Peyer's patch (tissue), 4 donors: ENCODE data around the gene ROBO2. TPM values are rescaled to one million over a fixed set of nuclear protein-coding genes. Genes with fewer than 3 reads are reported as not detected.

Experiments
- DNase-seq, 3 donors: peaks; one replicate each; pipeline ENCODE4 v3.0.0-alpha.2; 2017 to 2019
- H3K27ac ChIP-seq, 4 donors: fragments of 200-600 bp; sonication (generic); one replicate each; pipeline ENCODE4 v1.5.1; 2016 to 2019
- H3K27me3 ChIP-seq, 2 donors: fragments of 200-600 bp; sonication (generic); one replicate each; pipeline ENCODE4 v1.5.1; 2019
- H3K36me3 ChIP-seq, 3 donors: fragments of 200-600 bp; sonication (generic); one replicate each; pipeline ENCODE4 v1.5.1; 2016 to 2019
- H3K4me1 ChIP-seq, 4 donors: fragments of 200-600 bp; sonication (generic); one replicate each; pipeline ENCODE4 v1.5.1; 2016 to 2019
- H3K4me3 ChIP-seq, 4 donors: fragments of 200-600 bp; sonication (generic); 1 replicate in 3 of 4; 2 replicates in 1 of 4; pipeline ENCODE4 v1.5.1; 2016 to 2019; ENCODE audit warnings: mild to moderate bottlenecking in 1 of 4
- H3K9me3 ChIP-seq, 4 donors: fragments of 200-600 bp; sonication (generic); one replicate each; pipeline ENCODE4 v1.5.1; 2016 to 2019; ENCODE audit warnings: mild to moderate bottlenecking in 1 of 4
- POLR2A ChIP-seq, 2 donors: fragments of 450-650 bp; IDR thresholded peaks; one replicate each; pipeline ENCODE4 v1.5.1; 2017; ENCODE audit warnings: antibody characterized with exemption in 2 of 2, mild to moderate bottlenecking in 2 of 2, moderate library complexity in 2 of 2
- total RNA-seq, 4 donors: library from RNA; depleted of rRNA; stranded (reverse); fragments of >200 nt; gene quantifications; one replicate each; pipeline ENCODE4 v1.1.0, GENCODE V29; 2016
- TF ChIP-seq, protein P1 (sequence below), 6 experiments: fragments of 450-650 bp in 4 of 6; fragments of 200-600 bp in 2 of 6; sonication (generic) in 1 of 6; IDR thresholded peaks; one replicate each; pipeline ENCODE4 v1.5.1; 2017 to 2019; ENCODE audit warnings: antibody characterized with exemption in 6 of 6, mild to moderate bottlenecking in 3 of 6, moderate library complexity in 1 of 6

Gene ROBO2
- total RNA-seq, 4 donors from 2014 or later: 1.1 to 5.4 (median 3.4) TPM

- Histone ChIP-seq H3K4me3 (no peak overlapping the region), H3K36me3 (no peaks in the 10 kb centered on the region), H3K27ac (no peak overlapping the region), H3K9me3 (no peaks in the 10 kb centered on the region), H3K27me3 (no peaks in the 10 kb centered on the region), H3K4me1 (no peaks in the 10 kb centered on the region)
- no peak for DNase-seq
- TF ChIP-seq, protein P1, sequence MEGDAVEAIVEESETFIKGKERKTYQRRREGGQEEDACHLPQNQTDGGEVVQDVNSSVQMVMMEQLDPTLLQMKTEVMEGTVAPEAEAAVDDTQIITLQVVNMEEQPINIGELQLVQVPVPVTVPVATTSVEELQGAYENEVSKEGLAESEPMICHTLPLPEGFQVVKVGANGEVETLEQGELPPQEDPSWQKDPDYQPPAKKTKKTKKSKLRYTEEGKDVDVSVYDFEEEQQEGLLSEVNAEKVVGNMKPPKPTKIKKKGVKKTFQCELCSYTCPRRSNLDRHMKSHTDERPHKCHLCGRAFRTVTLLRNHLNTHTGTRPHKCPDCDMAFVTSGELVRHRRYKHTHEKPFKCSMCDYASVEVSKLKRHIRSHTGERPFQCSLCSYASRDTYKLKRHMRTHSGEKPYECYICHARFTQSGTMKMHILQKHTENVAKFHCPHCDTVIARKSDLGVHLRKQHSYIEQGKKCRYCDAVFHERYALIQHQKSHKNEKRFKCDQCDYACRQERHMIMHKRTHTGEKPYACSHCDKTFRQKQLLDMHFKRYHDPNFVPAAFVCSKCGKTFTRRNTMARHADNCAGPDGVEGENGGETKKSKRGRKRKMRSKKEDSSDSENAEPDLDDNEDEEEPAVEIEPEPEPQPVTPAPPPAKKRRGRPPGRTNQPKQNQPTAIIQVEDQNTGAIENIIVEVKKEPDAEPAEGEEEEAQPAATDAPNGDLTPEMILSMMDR (IDR thresholded peaks at IDR 0.05): no peak
- TF ChIP-seq POLR2A (IDR thresholded peaks at IDR 0.05): no peak
Observed at GRCh38 chr3:77158730-77159581, 119.1 kb downstream of the ROBO2 start.

- no peak for DNase-seq
- Histone ChIP-seq H3K9me3 (no peaks in the 10 kb centered on the region), H3K27ac (no peak overlapping the region), H3K27me3 (no peaks in the 10 kb centered on the region), H3K36me3 (no peaks in the 10 kb centered on the region), H3K4me1 (no peaks in the 10 kb centered on the region), H3K4me3 (no peak overlapping the region)
- TF ChIP-seq POLR2A (IDR thresholded peaks at IDR 0.05): no peak
- TF ChIP-seq, protein P1 (IDR thresholded peaks at IDR 0.05): no peak
Observed at GRCh38 chr3:77160931-77161497, 121.1 kb downstream of the ROBO2 start.

- no peak overlapping the region for H3K4me3 ChIP-seq
- no peaks in the 10 kb centered on the region for H3K36me3 ChIP-seq
- H3K4me1 ChIP-seq: no peaks in the 10 kb centered on the region
- H3K27me3 ChIP-seq: no peaks in the 10 kb centered on the region
- no peak for DNase-seq
- no peak overlapping the region for H3K27ac ChIP-seq
- no peaks in the 10 kb centered on the region for H3K9me3 ChIP-seq
- no peak for TF ChIP-seq POLR2A (IDR thresholded peaks at IDR 0.05)
- TF ChIP-seq, protein P1 (IDR thresholded peaks at IDR 0.05): no peak
Observed at GRCh38 chr3:77169823-77170222, 129.9 kb downstream of the ROBO2 start.

GRCh38 chr3:77171026-77171425 is 131.1 kb downstream of the ROBO2 start:
- H3K27ac ChIP-seq: no peak overlapping the region
- no peak for DNase-seq
- H3K36me3 ChIP-seq: no peaks in the 10 kb centered on the region
- no peaks in the 10 kb centered on the region for H3K27me3 ChIP-seq
- TF ChIP-seq POLR2A (IDR thresholded peaks at IDR 0.05): no peak
- TF ChIP-seq, protein P1 (IDR thresholded peaks at IDR 0.05): no peak
- H3K9me3 ChIP-seq: no peaks in the 10 kb centered on the region
- no peaks in the 10 kb centered on the region for H3K4me1 ChIP-seq
- no peak overlapping the region for H3K4me3 ChIP-seq

- Histone ChIP-seq H3K4me3 (no peak overlapping the region), H3K9me3 (no peaks in the 10 kb centered on the region), H3K4me1 (no peaks in the 10 kb centered on the region), H3K27ac (no peak overlapping the region), H3K27me3 (no peaks in the 10 kb centered on the region), H3K36me3 (no peaks in the 10 kb centered on the region)
- no peak for DNase-seq
- TF ChIP-seq POLR2A (IDR thresholded peaks at IDR 0.05): no peak
- TF ChIP-seq, protein P1 (IDR thresholded peaks at IDR 0.05): no peak
Observed at GRCh38 chr3:77179762-77180161, 139.9 kb downstream of the ROBO2 start.
